AG04449 (cell line): ENCODE results near the gene NRIP3.
"Not testable (repeated sequence)": the region's sequence is repeated elsewhere in the genome, so short reads cannot be mapped to it uniquely, and the experiment has no call there.

Source experiments
- CTCF ChIA-PET: fragments of 350-600 bp; formaldehyde crosslinking; extraction: SDS; loops from one replicate; lab custom pipeline; 2021; ENCODE audit warnings: antibody characterized with exemption; lab: Yijun Ruan, JAX
- POLR2A ChIA-PET: fragments of 400-600, 350-600 bp; formaldehyde crosslinking; extraction: SDS; loops from one replicate; lab custom pipeline; 2020; ENCODE audit warnings: antibody characterized with exemption, inconsistent platforms; lab: Yijun Ruan, JAX
- DNase-seq: peaks from one replicate; pipeline ENCODE4 v3.0.0-alpha.2; 2010; ENCODE audit warnings: low read depth, low spot score
- H3K4me3 ChIP-seq: 2 replicates; pipeline ENCODE4 v1.5.1; 2011; ENCODE audit warnings: low read depth, mild to moderate bottlenecking, control low read depth, low read length
- TF ChIP-seq, protein P1 (sequence below): IDR thresholded peaks from one replicate; pipeline ENCODE4 v1.5.1; 2011; ENCODE audit warnings: mild to moderate bottlenecking, moderate library complexity, low read length, control low read depth, inconsistent platforms; ENCODE audit not compliant: insufficient read depth; ENCODE audit errors: missing control alignments

NRIP3 gene

DNA sequence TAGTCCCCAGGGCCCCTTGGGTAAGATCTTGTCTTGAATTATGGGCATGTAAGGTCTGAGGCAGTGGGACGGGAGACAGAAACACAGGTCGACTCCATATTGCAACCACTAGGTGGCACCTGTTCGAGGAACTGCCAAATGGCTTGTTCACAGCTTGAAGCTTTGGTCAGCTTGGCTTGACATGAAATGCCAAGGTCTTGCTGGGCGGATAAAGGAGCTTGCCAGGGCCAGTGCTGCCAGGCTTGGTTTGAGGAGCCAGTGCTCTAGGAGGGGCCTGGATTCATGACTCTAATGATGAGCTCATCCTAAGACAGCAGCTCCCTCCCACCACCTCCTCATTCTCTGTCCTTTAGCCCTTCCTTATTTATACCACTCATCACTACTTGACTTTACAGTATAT is 11.9 kb upstream of the NRIP3 start:
- CTCF ChIA-PET, result interaction anchor here (0.6 to 8.7 kb wide), 40 partner anchors 9 to 491 kb away, joined by 3 to 162 read pairs (median 4); partner anchors contain the start of gene NRIP3
- no peak overlapping the region for H3K4me3 ChIP-seq
- POLR2A ChIA-PET, result interaction anchor here (0.6 kb wide), 1 partner anchor 1764 kb away, joined by 3 read pairs; no protein-coding TSS in a partner anchor
- TF ChIP-seq, protein P1, sequence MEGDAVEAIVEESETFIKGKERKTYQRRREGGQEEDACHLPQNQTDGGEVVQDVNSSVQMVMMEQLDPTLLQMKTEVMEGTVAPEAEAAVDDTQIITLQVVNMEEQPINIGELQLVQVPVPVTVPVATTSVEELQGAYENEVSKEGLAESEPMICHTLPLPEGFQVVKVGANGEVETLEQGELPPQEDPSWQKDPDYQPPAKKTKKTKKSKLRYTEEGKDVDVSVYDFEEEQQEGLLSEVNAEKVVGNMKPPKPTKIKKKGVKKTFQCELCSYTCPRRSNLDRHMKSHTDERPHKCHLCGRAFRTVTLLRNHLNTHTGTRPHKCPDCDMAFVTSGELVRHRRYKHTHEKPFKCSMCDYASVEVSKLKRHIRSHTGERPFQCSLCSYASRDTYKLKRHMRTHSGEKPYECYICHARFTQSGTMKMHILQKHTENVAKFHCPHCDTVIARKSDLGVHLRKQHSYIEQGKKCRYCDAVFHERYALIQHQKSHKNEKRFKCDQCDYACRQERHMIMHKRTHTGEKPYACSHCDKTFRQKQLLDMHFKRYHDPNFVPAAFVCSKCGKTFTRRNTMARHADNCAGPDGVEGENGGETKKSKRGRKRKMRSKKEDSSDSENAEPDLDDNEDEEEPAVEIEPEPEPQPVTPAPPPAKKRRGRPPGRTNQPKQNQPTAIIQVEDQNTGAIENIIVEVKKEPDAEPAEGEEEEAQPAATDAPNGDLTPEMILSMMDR, result peak; percentile 81
- peak; percentile 5 for DNase-seq

- DNase-seq, result no peak
- CTCF ChIA-PET, result interaction anchor here (0.6 to 8.7 kb wide), 28 partner anchors 8 to 492 kb away, joined by 3 to 162 read pairs (median 4); partner anchors contain the start of gene NRIP3
- TF ChIP-seq, protein P1, result no peak
- POLR2A ChIA-PET, result no interaction called here
- H3K4me3 ChIP-seq, result no peak overlapping the region
These were observed 11.0 kb upstream of the NRIP3 start for GRCh38 chr11:9014826-9015225.

- DNase-seq, result no peak
- H3K4me3 ChIP-seq, result no peak overlapping the region
- POLR2A ChIA-PET, result no interaction called here
- CTCF ChIA-PET, result interaction anchor here (0.7 to 8.7 kb wide), 9 partner anchors 7 to 493 kb away, joined by 3 to 162 read pairs (median 51); partner anchors contain the start of gene NRIP3
- TF ChIP-seq, protein P1, result no peak
These were observed 9.6 kb upstream of the NRIP3 start for GRCh38 chr11:9013373-9013772.

GRCh38 chr11:9009538-9009937 is 5.7 kb upstream of the NRIP3 start:
- H3K4me3 ChIP-seq, POLR2A ChIA-PET, DNase-seq: not testable (repeated sequence)
- CTCF ChIA-PET, result interaction anchor here (0.8 kb wide), 1 partner anchor 128 kb away, joined by 4 read pairs; no protein-coding TSS in a partner anchor

GRCh38 chr11:9008661-9009060 is 4.9 kb upstream of the NRIP3 start:
- TF ChIP-seq, protein P1, result no peak

DNA sequence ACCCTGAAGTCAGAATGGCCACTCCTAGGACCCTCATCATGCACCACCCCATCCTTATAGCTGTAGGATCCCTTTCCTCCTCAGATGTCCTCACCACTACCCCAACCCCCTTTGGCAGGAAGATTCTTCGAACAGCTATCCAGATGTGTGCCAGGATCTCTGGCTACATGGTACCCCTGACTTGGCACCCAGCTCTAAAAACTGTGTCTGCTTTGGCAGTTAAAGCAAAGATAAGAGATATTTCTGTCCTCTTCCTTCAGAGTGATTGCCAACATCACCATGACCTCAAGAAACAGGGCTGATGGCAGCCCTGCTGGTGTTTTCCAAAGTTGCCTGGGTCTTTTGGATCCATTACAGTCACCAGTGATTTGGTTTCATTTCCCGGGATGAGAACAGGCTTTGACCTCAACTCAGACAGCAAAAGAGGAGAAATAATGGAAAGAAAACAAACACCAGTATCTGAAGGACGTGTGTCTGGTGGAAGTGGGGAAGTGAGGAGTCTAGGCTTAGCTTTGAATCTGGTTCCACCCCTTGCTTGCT is 4.3 kb upstream of the NRIP3 start:
- CTCF ChIA-PET, result interaction anchor here (1.3 to 4.0 kb wide), 3 partner anchors 9 to 133 kb away, joined by 3 to 51 read pairs (median 4); no protein-coding TSS in a partner anchor
- POLR2A ChIA-PET, result no interaction called here

More at GRCh38 chr11:9008661-9009060, 4.9 kb upstream of the NRIP3 start:
- ChIA-PET CTCF (no interaction called here), POLR2A (no interaction called here)
- no peak overlapping the region for H3K4me3 ChIP-seq
- DNase-seq, result no peak

More for the DNA sequence above, 4.3 kb upstream of the NRIP3 start:
- TF ChIP-seq, protein P1, result no peak
- no peak overlapping the region for H3K4me3 ChIP-seq
- no peak for DNase-seq
